HG03175 (cell line): Measurements from ENCODE around the gene SLC1A3.

ENCODE experiments used
- ATAC-seq: cut with Tn5 transposase; IDR thresholded peaks from one replicate; pipeline ENCODE4 v1.9.1; 2021; ENCODE audit warnings: mild to moderate bottlenecking, moderate library complexity; ENCODE audit not compliant: unreplicated experiment

Gene SLC1A3

GRCh38 chr5:36654564-36654963, 48.2 kb downstream of the SLC1A3 start:
- no peak for ATAC-seq

GRCh38 chr5:36655161-36655560, 48.8 kb downstream of the SLC1A3 start:
- no peak for ATAC-seq

DNA sequence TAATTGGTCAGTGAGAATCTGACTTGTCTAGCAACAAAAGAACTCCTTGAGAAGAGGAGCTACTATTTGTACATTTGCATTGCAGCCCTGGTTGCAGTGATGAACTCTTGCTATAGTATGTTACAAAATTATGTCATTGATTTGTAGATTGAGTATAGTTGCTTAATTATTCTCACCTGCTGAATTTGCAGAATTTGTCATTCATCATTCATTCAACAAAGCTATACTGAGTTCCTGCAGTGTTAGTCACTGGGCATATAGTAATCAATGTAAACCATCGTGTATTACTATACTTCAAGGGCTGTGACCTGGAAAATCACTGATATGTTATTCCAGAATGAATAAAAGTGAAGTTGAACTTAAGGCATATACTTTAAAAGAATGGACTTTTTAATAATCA, 50.1 kb downstream of the SLC1A3 start:
- ATAC-seq: no peak

DNA sequence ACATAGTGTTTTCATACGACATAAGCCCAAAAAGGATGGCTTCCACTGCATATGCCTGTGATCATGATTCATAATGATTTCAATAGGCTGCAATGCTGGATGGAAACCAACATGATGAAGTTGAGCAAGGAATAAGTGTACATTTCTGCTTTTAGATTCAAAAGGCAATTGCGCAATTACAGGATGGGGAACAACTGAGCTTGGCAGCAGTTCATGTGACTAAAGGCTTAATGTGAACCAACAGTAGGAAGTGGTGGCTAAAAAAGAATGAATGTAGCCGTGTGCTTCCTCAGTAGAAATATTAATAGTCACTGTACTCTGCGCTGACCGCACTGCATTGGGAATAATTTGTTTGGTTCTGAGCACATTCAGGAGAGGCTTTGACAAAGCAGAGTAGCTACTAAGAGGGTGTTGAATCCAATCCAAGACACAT, 51.2 kb downstream of the SLC1A3 start:
- ATAC-seq: no peak

GRCh38 chr5:36658038-36658756, 51.8 kb downstream of the SLC1A3 start:
- no peak for ATAC-seq

- ATAC-seq: no peak
Measured at GRCh38 chr5:36659411-36659810, 53.0 kb downstream of the SLC1A3 start.

DNA sequence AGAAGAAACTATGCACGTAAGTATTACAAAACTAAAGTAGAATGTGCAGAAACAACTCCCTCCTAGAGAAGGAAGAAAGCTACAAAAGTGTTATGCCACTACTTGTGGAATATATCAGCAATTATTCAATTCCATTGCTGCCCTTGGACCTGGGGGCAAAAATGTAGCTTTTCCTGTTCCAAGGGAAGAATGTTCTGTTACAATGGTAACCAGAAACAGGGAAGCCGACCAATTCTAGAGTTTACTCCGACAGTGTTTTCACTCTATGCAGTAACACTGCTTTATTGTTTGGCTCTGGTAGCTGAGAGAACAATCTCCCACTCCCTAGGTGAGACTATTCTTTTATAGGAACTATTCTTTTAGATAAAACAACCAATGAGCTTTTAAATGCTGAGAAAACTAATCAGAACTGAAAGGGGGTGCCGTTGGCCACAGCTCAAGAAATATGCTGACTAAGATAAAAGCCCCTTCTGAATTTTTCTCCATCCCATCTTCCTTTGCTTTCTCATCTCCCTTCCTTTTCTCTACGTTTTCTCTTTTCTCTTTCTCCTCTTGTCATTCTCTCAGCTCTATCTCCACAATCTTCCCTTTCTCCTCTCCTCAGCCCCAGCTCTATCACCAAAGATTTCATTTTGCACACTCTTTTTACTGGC, 54.1 kb downstream of the SLC1A3 start:
- ATAC-seq: no peak

DNA sequence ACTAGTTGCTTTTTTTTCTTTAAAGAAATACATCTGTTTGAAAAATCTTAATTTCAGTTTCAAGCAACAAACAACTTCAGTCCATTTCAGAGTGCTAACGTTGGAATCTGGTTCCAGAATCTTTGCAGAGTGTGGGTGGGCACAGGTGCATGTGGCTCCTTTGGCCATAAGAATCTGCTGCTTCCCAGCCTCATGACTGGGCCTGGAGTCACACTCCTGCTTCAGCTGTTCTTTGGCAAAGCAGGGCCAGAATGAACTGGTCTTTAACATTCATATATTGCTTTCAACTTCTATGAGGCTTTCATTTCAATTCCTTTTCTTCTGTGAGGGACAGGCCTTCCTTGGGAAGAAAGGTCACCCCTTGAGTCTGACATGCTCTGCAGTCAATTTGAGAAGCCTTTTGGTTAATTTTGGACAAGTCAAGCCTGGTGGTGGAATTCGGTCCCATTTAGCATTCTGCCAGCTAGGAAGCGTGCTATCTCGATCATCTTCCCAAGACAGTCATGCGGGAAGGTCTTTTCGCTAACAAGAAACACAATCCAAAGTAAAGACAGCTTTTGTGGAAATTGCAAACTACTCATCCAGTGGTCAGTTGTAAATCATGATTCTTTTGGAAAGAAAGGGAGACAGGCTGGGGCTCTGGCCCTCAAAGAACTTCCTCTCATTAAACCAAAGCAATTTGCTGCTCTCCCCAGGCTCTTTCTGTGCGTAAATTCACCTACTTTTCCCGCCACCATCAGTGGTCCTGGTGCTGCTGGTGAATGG, 55.2 kb downstream of the SLC1A3 start:
- ATAC-seq: no peak

DNA sequence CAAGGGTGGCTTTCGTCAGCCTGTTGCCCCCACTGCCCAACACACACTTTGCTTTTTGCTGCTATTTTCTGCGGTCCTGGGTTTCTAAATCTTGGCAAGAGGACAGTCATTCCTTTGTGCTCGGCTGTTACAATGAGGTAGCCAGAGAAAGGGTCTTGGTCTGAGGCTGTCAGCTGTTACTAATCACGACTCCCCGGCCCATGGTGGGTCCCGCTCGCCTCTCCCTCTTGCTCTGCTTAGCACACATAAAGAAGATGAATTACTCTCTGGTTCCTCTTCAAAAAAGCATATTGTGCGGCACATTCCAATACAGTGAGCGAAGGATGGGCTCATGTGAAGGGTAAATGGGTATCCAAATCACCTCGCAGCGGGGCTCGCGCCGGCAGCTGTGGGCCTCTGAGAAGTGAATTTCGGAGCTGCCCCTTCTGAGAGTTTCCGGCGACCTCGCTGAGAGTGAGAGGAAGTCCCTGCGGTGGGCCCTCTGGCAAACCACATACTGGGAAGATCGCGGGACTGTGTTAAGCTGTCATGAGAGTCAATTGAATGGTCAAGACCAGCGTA, 56.0 kb downstream of the SLC1A3 start:
- ATAC-seq: no peak

DNA sequence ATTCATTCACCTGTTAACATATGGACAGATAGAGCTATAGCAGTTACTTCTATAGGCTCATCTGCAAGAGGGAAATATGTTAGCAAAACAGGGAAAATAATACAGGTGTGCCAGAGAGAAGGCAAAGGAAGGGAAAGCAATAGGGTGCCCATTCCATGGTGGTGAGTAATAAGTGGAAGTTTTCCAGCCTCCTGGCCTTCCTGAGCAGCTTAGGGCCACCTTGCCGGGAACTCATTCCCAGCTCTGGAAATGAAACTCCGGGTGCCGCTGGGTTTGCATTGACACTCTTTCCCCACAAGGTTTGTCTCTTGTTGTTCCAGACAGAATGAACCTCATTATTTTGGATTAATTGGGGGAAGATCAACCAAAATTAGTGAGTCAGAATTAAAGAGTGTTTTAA, 58.4 kb downstream of the SLC1A3 start:
- ATAC-seq: no peak

GRCh38 chr5:36665628-36666027, 59.2 kb downstream of the SLC1A3 start:
- no peak for ATAC-seq

- no peak for ATAC-seq
Measured at GRCh38 chr5:36666274-36666673, 59.9 kb downstream of the SLC1A3 start.

DNA sequence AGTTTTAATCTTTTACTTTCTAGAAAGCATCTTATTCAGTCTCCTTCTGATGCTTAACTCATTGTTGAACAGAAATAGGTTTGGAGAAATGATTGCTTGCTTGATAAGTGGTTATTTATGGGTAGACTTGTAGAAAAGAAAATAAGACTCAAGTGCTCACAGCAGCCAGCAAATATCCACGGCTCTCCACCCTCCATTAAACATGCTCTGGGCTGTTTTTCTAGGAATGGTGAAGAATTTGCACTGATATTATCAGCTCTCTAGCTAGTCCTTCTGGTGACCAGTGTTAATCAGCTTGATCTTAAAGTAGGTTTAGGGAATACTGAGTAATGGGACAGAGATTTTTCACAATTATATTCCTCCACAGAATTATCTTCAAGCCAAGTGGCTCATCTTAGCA, 60.6 kb downstream of the SLC1A3 start:
- no peak for ATAC-seq

DNA sequence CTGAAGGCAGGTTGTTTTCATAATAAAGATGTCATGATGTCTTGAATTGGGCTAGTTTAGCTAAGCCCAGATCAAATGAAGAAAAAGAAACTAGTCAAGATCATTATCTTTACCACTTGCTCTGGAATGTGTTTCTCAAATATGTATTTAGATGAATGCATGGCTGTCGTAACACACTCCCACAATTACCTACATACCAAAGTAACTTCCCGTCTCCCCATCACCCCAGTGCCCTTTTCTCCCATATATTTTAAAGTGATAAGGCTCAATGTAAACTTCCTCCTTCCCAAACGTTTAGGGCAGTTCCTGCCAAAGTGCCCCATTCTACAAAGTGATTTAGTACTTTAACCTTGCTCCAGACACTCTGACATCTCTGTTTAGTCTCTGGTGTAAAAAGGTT, 61.4 kb downstream of the SLC1A3 start:
- no peak for ATAC-seq

DNA sequence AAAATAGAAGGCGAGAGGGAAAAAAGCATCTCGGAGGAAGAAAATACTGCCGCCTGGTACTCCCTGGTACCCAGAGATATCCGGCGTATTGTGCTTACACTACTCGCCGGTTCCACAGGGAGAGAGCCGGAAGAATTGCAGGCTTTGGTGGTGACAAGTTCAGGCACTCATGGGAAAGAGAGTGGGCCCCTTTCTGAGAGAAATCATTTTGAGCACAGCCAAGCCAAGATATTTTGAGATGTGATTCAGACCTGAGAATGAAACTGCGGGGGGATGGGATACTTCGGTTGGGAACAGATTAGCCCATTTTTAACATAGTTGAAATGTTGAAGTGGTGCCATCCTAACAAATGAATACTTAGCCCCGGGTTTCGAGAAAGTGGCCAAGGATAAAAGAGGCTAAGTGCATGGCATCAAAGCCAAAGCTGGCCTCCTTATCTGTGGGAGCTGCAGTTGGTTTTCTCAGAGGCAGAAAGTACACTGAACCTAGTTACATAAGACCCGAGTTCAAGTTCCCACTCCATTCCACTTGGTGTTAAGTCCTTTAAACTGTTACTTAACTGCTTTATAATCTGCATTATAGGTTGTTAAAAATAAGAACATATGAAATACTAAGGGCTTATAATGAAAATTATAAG, 62.7 kb downstream of the SLC1A3 start:
- ATAC-seq: no peak

GRCh38 chr5:36670548-36670947, 64.1 kb downstream of the SLC1A3 start:
- ATAC-seq: no peak

- no peak for ATAC-seq
Measured at GRCh38 chr5:36675282-36675681, 68.9 kb downstream of the SLC1A3 start.

DNA sequence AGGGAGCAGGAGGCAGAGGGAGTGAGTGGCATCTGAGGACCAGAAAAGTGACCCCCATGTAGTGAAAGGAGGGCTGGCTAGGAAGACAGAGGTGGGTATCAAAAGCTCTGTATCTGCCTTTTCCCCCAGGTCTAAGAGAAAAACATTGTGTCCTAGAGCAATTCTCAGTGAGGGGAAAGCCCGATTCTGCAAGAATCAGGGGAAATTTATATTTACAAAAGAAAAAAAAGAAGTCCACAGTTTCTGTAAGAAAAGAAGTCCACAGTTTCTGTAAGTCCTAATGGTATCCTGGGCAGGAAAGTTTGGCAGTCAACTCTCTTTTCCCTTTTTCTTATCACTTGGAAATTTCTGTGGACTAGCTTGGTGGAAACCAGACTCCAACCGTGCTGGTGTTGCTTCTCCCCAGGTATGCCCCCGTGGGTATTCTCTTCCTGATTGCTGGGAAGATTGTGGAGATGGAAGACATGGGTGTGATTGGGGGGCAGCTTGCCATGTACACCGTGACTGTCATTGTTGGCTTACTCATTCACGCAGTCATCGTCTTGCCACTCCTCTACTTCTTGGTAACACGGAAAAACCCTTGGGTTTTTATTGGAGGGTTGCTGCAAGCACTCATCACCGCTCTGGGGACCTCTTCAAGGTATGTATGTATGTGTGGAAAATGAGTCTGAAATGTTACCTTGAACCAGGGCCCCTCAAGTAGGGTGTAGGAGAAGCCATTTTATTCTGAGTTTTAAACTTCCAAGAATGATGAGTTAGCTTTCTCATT, 73.0 kb downstream of the SLC1A3 start:
- no peak for ATAC-seq

DNA sequence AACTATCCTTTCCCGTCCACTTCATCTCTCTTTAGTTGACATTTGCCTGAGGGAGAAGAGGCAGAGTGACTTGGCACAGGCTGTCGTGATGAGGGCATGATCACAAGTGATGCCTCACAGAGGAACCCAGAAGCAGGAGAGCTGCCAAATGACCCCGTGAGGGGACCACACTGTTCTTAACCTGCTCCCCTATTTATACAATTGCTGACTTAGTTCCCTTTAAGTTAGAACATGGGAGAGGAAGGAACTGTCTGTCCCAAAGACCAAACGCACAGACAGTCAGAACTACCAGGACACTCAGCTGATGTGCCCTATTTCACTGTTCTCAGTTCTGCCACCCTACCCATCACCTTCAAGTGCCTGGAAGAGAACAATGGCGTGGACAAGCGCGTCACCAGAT, 73.7 kb downstream of the SLC1A3 start:
- ATAC-seq: no peak

DNA sequence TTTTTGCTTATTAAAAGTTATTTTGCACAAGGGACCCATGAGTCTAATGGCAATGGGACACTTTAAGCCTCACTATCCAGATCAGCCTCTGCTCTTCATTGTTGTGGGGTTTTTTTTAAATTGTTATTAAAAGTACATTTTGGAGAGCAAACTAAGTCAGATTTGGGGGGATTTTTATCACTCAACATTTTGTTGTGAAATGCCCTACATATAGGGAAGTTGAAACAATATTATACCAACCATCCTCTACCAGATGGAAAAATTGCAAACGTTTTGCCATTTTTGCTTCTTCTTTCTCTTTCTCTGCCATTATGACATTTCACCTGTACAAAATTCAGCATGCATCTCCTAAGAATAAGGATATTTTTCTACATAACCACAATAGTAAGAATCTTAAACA, 75.3 kb downstream of the SLC1A3 start:
- no peak for ATAC-seq
